Esophagus squamous epithelium (tissue), 4 donors: ENCODE data around the gene CCT6B.

Source experiments
- POLR2A ChIP-seq, 4 donors: fragments of 450-650 bp; IDR thresholded peaks; one replicate each; pipeline ENCODE4 v1.6.1; 2017; ENCODE audit warnings: antibody characterized with exemption in 4 of 4, mild to moderate bottlenecking in 4 of 4, moderate library complexity in 3 of 4
- TF ChIP-seq, protein P1 (sequence below), 6 experiments: fragments of 450-650 bp in 4 of 6; fragments of 200-600 bp in 2 of 6; sonication (generic) in 2 of 6; IDR thresholded peaks; one replicate each; pipeline ENCODE4 v1.5.1; 2016 to 2019; ENCODE audit warnings: antibody characterized with exemption in 6 of 6, mild to moderate bottlenecking in 4 of 6, moderate library complexity in 4 of 6

GRCh38 chr17:34883106-34884000 is 77.9 kb downstream of the CCT6B start:
- TF ChIP-seq, protein P1, sequence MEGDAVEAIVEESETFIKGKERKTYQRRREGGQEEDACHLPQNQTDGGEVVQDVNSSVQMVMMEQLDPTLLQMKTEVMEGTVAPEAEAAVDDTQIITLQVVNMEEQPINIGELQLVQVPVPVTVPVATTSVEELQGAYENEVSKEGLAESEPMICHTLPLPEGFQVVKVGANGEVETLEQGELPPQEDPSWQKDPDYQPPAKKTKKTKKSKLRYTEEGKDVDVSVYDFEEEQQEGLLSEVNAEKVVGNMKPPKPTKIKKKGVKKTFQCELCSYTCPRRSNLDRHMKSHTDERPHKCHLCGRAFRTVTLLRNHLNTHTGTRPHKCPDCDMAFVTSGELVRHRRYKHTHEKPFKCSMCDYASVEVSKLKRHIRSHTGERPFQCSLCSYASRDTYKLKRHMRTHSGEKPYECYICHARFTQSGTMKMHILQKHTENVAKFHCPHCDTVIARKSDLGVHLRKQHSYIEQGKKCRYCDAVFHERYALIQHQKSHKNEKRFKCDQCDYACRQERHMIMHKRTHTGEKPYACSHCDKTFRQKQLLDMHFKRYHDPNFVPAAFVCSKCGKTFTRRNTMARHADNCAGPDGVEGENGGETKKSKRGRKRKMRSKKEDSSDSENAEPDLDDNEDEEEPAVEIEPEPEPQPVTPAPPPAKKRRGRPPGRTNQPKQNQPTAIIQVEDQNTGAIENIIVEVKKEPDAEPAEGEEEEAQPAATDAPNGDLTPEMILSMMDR (IDR thresholded peaks at IDR 0.05), result no peak
- TF ChIP-seq POLR2A (IDR thresholded peaks at IDR 0.05), result no peak
